Measurements from ENCODE around the gene MTMR11. TPM values are rescaled to one million over a fixed set of nuclear protein-coding genes. Genes with fewer than 3 reads are reported as not detected.
A peak's percentile ranks its signal among the peaks of the same experiment; 100 is the strongest.

Gene MTMR11
- total and polyA plus RNA-seq, 11 donors, result 1.6 to 4.5 (median 2.1) TPM

DNA sequence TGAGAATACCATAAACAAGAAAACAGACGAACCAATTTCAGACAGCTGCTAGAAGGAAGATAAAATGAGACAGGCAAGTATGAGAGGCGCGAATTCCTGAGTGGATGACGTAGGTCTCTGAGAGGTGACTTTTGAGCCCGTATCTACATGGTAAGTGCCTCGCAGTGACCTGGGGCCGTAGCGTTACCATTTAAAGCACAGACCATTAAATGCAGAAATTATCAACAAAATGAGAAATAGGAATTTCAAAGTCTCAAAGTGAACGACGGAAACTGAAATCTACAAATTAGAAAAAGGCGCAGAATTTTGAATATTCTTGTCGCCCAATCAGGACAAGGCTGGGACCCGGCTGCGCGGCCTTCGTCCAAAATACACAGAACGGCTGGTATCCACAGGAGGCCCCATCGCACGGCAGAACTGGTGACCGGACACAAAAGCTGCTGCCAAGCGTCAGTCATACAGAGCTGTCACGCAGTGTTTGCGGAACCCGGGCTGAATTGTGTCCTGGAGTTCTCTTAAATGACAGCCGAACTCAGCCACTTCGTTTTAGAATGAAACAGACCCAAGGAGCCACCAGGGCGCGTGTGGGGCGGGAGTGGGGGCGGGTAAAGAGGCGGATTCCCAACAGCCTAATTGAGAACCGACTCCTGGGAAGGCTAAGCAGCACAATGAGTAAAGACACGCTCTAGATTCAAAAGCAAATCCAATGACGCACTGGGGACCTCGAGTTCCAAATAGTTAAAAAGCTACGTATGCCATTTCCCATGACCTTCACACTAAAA lies 51.1 kb downstream of the MTMR11 start:
- WGBS, 4 donors, result 0 to 1% (median 0%) methylated on average over 36 of the region's 36 CpGs
- Histone ChIP-seq H3K4me1 (peaks cover 0 to 29% (median 19%) of the 10 kb centered on the region in 12 donors), H3K9me3 (no peaks in the 10 kb centered on the region), H3K36me3 (no peaks in the 10 kb centered on the region), H3K27me3 (no peaks in the 10 kb centered on the region), H3K27ac (peak overlapping the region; percentile 80 to 100 (median 97)), H3K4me3 (peak overlapping the region; percentile 53 to 86 (median 67))
- intact Hi-C loops (cut with DNase I), result no loop called here
- TF ChIP-seq POLR2A (IDR thresholded peaks at IDR 0.05), result peak in 1 of 2 donors; percentile 44
- TF ChIP-seq, protein P1, sequence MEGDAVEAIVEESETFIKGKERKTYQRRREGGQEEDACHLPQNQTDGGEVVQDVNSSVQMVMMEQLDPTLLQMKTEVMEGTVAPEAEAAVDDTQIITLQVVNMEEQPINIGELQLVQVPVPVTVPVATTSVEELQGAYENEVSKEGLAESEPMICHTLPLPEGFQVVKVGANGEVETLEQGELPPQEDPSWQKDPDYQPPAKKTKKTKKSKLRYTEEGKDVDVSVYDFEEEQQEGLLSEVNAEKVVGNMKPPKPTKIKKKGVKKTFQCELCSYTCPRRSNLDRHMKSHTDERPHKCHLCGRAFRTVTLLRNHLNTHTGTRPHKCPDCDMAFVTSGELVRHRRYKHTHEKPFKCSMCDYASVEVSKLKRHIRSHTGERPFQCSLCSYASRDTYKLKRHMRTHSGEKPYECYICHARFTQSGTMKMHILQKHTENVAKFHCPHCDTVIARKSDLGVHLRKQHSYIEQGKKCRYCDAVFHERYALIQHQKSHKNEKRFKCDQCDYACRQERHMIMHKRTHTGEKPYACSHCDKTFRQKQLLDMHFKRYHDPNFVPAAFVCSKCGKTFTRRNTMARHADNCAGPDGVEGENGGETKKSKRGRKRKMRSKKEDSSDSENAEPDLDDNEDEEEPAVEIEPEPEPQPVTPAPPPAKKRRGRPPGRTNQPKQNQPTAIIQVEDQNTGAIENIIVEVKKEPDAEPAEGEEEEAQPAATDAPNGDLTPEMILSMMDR (IDR thresholded peaks at IDR 0.05), result peak in 1 of 12 donors; percentile 8
- ATAC-seq (peak; percentile 56 to 71 (median 64)), DNase-seq (peak; percentile 88 to 92 (median 89))

DNA sequence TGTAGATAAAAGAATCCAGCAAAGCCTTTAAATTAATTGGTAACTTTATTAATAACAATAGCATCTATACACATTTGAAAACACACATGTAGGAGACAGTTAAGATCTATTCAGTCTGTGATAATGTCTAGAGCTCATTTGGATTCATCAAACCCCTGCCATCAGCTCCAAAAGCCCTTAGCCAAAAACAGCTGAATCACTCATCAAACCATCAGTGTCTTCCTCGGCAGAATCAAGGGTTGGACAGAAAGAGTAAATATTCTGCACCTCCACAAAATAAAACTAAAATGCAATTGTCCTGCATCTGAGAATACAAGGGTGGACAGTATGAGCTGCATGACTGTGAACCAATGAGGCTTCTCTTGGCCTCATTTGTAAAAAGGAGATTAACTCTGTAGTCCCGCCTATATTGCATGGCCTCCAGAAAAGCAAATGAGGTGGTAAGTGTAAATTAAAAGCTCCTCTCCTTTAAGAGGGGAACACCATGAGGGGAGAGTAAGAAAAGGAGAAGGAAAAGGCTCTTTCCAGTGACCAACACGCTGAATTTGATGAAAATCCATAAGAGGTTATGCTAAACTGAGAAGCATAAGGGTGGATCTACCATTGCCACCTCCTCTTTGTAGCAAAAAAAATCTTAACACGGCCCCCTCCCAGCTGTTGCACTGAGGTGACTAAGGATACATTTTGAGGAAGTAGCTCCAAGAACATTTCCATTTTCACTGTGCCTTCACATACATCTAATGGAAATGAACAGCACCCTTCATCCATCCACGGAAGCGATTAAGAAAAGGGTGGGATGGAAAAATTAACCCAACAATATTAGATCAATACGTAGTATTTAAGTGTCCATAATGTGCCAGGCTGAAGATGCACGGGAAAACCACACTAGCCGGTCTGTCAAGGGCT lies 52.0 kb downstream of the MTMR11 start:
- no peak for TF ChIP-seq POLR2A (IDR thresholded peaks at IDR 0.05)
- TF ChIP-seq, protein P1 (IDR thresholded peaks at IDR 0.05), result no peak
- DNase-seq, result no peak
- no peak for ATAC-seq
- H3K9me3 ChIP-seq, result no peaks in the 10 kb centered on the region
- no peaks in the 10 kb centered on the region for H3K36me3 ChIP-seq
- 5 to 12% (median 10%) methylated on average over 9 of the region's 9 CpGs for WGBS, 4 donors
- no peaks in the 10 kb centered on the region for H3K27me3 ChIP-seq
- intact Hi-C loops (cut with DNase I), result no loop called here
- H3K4me3 ChIP-seq, result peak overlapping the region; percentile 53 to 86 (median 67)
- H3K27ac ChIP-seq, result peak overlapping the region; percentile 80 to 100 (median 97)
- H3K4me1 ChIP-seq, result peaks cover 0 to 29% (median 19%) of the 10 kb centered on the region in 12 donors

DNA sequence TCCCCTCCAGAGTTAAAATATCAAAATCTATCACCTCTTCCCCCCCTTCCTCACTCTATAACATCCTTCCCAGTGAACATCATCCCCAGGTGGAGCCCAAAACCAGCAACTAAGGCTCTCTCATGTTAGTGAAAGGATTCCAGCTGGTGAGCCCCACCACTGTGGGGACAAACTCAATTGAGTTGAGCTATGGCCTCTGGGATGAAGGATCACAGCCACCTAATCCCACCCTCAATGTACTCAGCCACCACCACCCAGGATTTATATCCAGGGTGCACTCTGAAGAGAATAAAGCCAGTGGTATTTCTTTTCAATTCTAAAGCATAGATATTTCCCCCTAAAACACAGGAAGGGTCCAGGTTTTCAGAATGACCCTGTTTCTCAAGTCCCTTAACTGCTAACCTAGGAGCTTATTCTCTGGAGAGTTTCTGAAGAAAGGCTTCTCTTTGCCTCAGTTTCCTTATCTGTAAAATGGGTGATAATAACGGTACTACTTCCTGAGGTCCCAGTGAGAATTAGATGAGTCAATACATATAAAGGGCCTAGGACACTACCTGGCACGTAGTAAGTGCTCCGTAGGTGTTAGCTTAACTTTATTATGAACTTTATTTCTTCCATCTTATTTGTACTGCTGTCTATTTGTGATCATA lies 53.0 kb downstream of the MTMR11 start:
- intact Hi-C loops (cut with DNase I), result no loop called here

More for the DNA sequence above, 53.0 kb downstream of the MTMR11 start:
- Histone ChIP-seq H3K27ac (peak overlapping the region in 3 of 12 donors; percentile 93 to 100 (median 96)), H3K27me3 (no peaks in the 10 kb centered on the region), H3K9me3 (no peaks in the 10 kb centered on the region), H3K4me1 (peaks cover 0 to 29% (median 17%) of the 10 kb centered on the region in 12 donors), H3K36me3 (no peaks in the 10 kb centered on the region), H3K4me3 (peak overlapping the region in 8 of 12 donors; percentile 65 to 86 (median 70))
- DNase-seq (no peak), ATAC-seq (no peak)
- no peak for TF ChIP-seq POLR2A (IDR thresholded peaks at IDR 0.05)
- TF ChIP-seq, protein P1 (IDR thresholded peaks at IDR 0.05), result no peak
- WGBS, 4 donors, result 75 to 78% (median 78%) methylated on average over 3 of the region's 3 CpGs

Data from heart left ventricle (tissue), 16 donors.